ENCODE data around the gene KCTD7. TPM values are rescaled to one million over a fixed set of nuclear protein-coding genes. Genes with fewer than 3 reads are reported as not detected.
"Not testable (repeated sequence)": the region's sequence is repeated elsewhere in the genome, so short reads cannot be mapped to it uniquely, and the experiment has no call there.

The KCTD7 gene
- total and polyA plus RNA-seq, 5 experiments from 2014 or later, result 11.0 to 37.0 (median 14.5) TPM

DNA sequence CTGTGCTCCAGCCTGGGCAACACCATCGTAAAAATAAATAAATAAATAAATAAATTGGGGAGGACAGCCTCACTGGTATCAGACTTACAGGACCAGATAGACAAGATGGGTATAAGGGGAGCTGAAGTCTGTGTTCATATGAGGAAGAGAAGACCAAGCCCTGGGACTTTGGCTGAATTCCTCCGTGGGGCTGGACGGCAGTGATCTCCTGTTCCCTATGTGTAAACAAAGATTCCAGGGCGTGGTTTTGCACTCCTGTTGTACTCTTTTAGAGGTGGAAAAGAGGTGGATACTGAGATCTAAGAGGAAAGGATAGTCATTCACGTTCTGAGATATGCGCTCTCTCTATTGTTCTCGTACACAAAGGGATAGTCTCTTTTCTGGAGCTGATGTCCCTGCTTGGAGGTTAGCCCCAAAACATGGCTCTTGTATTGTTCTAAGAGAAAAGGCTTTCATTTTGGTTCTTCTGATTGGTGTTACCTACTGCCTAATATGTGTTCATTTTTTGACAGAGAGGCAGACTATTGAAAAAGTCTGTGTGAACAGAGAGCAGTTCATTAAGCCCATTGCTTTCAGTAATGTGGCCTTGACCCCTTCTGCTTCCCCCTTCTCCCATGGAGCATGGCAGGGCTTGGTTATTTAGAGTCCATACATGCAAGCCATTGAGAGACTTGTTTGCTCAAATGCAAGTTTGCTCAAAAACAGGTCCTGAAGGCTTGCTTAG is 12.3 kb downstream of the KCTD7 start:
- Mint-ChIP-seq H3K9me3 (no peaks in the 10 kb centered on the region), H3K4me1 (peaks cover 13 to 20% (median 15%) of the 10 kb centered on the region in 4 donors), H3K36me3 (peaks cover 0 to 88% (median 14%) of the 10 kb centered on the region in 3 donors), H3K27ac (peak overlapping the region in 3 of 10 donors; percentile 34 to 56 (median 56)), H3K27me3 (no peaks in the 10 kb centered on the region), H3K4me3 (no peak overlapping the region)
- POLR2A ChIA-PET, result interaction anchor here (1.2 kb wide), 1 partner anchor 12 kb away, joined by 3 read pairs; the partner anchor contains the start of gene KCTD7
- no peak for ATAC-seq
- no peak for DNase-seq

DNA sequence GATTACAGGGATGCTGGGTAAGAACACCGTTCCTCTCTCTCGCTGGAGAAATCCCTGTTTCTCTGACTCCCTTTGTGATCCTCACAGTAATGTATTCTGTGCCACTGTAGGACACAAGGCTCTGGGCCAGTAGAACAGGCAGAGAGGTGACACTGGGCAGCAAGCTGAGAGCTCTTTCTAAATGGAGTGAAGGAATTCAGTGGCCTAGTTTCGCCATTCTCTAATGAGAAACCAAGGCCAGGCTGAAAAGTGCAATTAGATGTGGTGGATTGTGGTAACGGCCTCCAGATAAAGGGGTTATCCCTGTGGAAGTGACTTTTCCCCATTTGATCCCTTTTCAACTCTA is 12.8 kb downstream of the KCTD7 start:
- ATAC-seq, result no peak
- Mint-ChIP-seq H3K4me3 (no peak overlapping the region), H3K27me3 (no peaks in the 10 kb centered on the region), H3K4me1 (peaks cover 13 to 20% (median 15%) of the 10 kb centered on the region in 4 donors), H3K9me3 (no peaks in the 10 kb centered on the region), H3K27ac (peak overlapping the region in 3 of 10 donors; percentile 34 to 53 (median 40)), H3K36me3 (peaks cover 0 to 90% (median 14%) of the 10 kb centered on the region in 3 donors)
- DNase-seq, result no peak
- POLR2A ChIA-PET, result no interaction called here

DNA sequence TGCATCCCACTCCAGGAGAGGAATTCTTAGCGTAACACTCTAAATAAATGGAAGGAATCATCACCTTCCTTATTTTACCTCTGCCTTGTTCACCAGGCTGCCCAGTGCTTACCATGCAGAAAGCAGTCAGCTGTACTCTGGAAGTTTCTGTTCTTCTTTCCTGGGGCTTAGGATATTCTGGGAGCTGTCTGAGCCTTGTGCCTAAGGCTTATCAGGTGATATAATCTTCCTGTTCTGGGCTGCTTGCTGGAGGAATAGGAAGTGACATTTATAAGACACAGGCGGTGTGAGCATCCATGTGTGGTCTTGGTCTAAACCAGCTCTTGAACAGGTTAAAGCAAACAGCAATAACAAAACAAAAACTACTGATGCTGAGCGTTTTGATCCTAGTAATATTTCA is 13.5 kb downstream of the KCTD7 start:
- Mint-ChIP-seq H3K27ac (peak overlapping the region in 5 of 10 donors; percentile 44 to 80 (median 65)), H3K36me3 (peaks cover 0 to 83% (median 15%) of the 10 kb centered on the region in 3 donors), H3K4me3 (no peak overlapping the region), H3K27me3 (no peaks in the 10 kb centered on the region), H3K4me1 (peaks cover 13 to 20% (median 16%) of the 10 kb centered on the region in 4 donors), H3K9me3 (no peaks in the 10 kb centered on the region)
- POLR2A ChIA-PET, result interaction anchor here (0.6 kb wide), 1 partner anchor 42 kb away, joined by 5 read pairs; no protein-coding TSS in a partner anchor
- DNase-seq (no peak), ATAC-seq (no peak)

DNA sequence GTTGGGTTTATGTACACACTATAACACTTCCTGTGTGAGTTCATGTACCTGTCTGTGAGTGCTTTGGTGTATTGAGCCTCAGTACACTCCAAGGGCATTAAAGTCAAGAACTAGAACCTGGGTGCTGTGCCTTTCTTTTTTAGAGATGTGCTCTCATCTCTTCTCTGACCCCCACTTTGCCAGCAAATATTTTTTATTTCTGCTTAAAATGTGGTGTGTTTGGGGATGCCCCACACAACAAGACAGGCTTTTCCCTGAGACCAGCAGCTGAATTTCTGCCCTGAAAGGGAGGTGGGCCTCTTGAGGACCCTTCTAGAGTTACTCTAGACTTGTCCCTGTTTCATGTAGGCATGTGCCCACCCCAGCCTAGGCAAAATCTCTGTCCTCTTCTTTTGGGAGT is 14.3 kb downstream of the KCTD7 start:
- Mint-ChIP-seq H3K4me3 (no peak overlapping the region), H3K4me1 (peaks cover 13 to 20% (median 16%) of the 10 kb centered on the region in 4 donors), H3K9me3 (no peaks in the 10 kb centered on the region), H3K27me3 (no peaks in the 10 kb centered on the region), H3K27ac (peak overlapping the region; percentile 11 to 80 (median 50)), H3K36me3 (peaks cover 0 to 80% (median 15%) of the 10 kb centered on the region in 3 donors)
- no peak for DNase-seq
- no peak for ATAC-seq
- POLR2A ChIA-PET, result no interaction called here

DNA sequence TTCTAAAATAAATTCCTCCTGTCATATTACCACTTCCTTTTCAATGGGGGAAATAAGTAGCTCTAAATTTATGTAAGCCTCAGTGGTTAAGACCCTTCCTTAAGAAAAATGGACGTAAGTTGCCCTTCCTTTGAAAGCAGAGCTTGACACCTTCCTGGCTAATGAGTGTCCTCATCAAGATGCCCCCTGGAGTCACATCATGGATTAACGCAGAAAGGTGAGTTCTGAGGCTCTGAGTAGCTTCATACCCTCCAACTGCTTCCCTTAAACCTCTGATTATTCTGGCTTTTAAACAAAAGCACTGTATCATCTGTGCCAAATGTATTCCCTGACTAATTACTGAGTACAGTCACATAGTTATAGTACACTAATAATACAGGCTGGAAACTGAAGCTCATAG is 14.7 kb downstream of the KCTD7 start:
- H3K9me3 Mint-ChIP-seq, result no peaks in the 10 kb centered on the region
- ATAC-seq (no peak), DNase-seq (no peak)
- H3K4me3 Mint-ChIP-seq, result no peak overlapping the region
- H3K36me3 Mint-ChIP-seq, result peaks cover 0 to 76% (median 15%) of the 10 kb centered on the region in 3 donors
- peak overlapping the region in 6 of 10 donors; percentile 8 to 69 (median 36) for H3K27ac Mint-ChIP-seq
- peaks cover 13 to 20% (median 16%) of the 10 kb centered on the region in 4 donors for H3K4me1 Mint-ChIP-seq
- POLR2A ChIA-PET, result interaction anchor here (0.5 to 1.0 kb wide), 2 partner anchors 11 to 12 kb away, joined by 3 to 4 read pairs; no protein-coding TSS in a partner anchor
- no peaks in the 10 kb centered on the region for H3K27me3 Mint-ChIP-seq

DNA sequence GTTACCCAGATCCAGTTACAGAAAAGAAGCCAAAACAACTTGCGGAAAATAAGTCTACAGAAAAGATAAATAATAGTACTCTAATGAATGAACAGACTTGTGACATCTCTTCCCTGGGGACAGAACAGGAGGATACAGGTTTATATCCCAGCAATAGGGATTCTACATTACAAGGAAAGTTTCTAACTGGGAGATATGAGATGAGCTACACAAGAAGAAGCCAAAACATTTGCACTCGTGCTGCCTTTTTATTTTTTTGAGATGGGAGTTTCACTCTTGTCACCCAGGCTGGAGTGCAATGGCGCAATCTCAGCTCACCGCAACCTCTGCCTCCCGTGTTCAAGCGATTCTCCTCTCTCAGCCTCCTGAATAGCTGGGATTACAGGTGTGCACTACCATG is 22.3 kb downstream of the KCTD7 start:
- H3K27me3 Mint-ChIP-seq, ATAC-seq, DNase-seq, H3K36me3 Mint-ChIP-seq, H3K9me3 Mint-ChIP-seq: not testable (repeated sequence)
- POLR2A ChIA-PET, result interaction anchor here (0.6 kb wide), 2 partner anchors 17 to 32 kb away, joined by 3 to 6 read pairs; no protein-coding TSS in a partner anchor
- H3K27ac Mint-ChIP-seq, result peak overlapping the region in 3 of 10 donors; percentile 40 to 66 (median 61)
- peak overlapping the region in 1 of 10 donors; percentile 10 for H3K4me3 Mint-ChIP-seq
- H3K4me1 Mint-ChIP-seq, result peaks cover 16 to 33% (median 28%) of the 10 kb centered on the region in 4 donors

DNA sequence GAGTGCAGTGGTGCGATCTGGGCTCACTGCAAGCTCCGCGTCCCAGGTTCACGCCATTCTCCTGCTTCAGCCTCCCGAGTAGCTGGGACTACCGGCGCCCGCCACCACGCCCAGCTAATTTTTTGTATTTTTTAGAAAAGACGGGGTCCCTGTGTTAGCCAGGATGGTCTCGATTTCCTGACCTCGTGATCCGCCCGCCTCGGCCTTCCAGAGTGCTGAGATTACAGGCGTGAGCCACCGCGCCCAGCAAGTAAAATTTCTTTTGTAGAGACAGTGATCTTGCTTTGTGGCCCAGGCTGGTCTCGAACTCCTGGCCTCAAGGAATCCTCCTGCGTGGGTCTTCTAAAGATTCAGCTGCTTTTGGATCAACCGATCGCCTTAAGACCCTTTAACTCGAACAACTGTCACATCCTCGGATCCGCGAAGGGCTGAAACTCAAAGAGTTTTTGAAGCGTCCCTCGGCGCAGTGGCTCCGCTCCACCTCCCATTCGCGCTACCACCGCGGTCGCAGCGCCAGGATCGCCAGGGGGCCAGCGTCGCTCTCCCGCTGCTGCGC is 25.1 kb downstream of the KCTD7 start:
- ATAC-seq, DNase-seq, H3K9me3 Mint-ChIP-seq, H3K36me3 Mint-ChIP-seq, H3K27me3 Mint-ChIP-seq: not testable (repeated sequence)
- peak overlapping the region; percentile 93 to 100 (median 99) for H3K27ac Mint-ChIP-seq
- peak overlapping the region; percentile 93 to 100 (median 98) for H3K4me3 Mint-ChIP-seq
- POLR2A ChIA-PET, result interaction anchor here (0.6 to 3.2 kb wide), 14 partner anchors 10 to 341 kb away, joined by 3 to 20 read pairs (median 8); partner anchors contain the start of genes KCTD7, RABGEF1, SBDS and TMEM248
- peaks cover 14 to 42% (median 36%) of the 10 kb centered on the region in 4 donors for H3K4me1 Mint-ChIP-seq

DNA sequence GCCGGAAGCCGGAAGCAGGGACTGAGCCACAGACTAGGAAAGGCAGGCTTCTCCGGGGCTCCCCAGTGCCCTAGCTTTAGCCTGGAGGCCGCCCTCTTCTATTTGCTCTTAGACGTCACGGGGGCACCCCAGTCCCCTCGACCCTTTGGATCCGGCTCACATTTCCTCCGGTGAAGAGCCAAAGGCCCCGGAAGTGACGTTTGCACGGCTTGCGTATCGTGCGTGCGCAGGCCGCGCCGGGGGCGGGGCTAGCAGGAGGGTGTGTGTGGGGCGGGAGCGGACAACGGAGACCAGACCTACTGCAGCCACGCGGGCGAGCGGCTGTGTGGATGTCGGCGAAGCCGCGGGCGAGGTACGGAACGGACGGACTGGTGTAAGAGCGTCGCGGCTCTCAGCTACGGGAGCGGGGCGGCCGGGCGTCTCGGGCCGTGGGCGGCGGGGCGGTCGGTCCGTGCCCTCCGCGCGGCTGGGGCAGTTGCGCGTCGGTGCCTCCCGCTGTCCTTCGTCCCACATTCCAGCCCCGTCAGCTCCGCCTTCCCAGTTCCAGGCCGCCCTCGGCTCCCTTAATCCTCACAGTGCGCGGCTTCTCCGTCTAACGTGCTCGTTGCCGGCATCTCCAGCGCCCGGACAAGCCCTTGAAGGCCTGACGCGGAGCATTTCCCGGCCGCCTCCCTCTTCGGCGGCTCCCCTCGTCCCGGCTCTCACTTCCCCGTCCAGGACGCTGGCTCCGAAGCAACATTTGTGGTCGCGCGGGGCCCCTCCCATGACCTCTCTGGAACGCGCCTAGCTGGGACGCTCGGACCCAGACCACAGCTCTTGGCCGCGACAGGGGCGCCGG is 25.8 kb downstream of the KCTD7 start:
- POLR2A ChIA-PET, result interaction anchor here (0.6 to 3.2 kb wide), 13 partner anchors 11 to 340 kb away, joined by 3 to 20 read pairs (median 8); partner anchors contain the start of genes KCTD7, RABGEF1, SBDS and TMEM248

DNA sequence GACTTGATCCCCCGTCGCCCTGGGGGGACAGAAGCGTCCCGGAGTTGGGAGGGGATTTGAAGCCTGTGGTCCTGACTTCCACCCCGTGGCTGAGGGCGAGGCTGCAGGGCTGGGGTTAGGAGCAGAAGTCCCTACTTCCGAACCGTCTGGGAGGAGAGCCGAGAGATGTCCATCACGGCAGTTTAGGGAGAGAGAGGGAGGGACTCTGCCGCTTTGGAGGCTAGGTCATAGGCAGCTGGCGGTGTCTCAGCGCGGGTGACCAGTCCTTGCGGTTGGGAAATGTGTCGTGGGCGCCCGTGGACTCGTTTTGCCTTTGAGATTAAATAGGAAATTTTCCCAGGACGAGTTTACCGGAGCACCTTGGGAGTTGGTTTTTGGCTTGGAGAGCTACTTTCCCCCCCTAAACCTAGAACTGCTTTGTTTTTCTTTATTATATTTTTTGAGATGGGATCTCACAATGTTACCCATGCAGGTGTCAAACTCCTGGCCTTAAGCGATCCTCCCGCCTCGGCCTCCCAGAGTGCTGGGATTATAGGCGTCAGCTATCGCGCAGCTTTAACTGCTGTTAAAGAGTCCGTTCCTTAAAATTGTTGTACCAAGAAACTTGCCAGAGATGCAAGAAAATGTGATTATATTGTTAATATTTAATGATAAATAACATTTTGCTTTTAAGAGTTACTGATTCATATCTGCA is 26.6 kb downstream of the KCTD7 start:
- ATAC-seq, H3K36me3 Mint-ChIP-seq, H3K9me3 Mint-ChIP-seq, H3K27me3 Mint-ChIP-seq: not testable (repeated sequence)
- Mint-ChIP-seq H3K27ac (peak overlapping the region in 9 of 10 donors; percentile 78 to 100 (median 99)), H3K4me3 (peak overlapping the region; percentile 91 to 100 (median 98)), H3K4me1 (peaks cover 9 to 42% (median 37%) of the 10 kb centered on the region in 4 donors)
- peak in 1 of 10 donors; percentile 9 for DNase-seq
- POLR2A ChIA-PET, result interaction anchor here (1.4 to 3.2 kb wide), 10 partner anchors 20 to 340 kb away, joined by 3 to 20 read pairs (median 10); partner anchors contain the start of genes KCTD7, RABGEF1 and SBDS

More for the DNA sequence above, 25.8 kb downstream of the KCTD7 start:
- Mint-ChIP-seq H3K9me3 (no peaks in the 10 kb centered on the region), H3K27me3 (no peaks in the 10 kb centered on the region), H3K36me3 (no peaks in the 10 kb centered on the region), H3K27ac (peak overlapping the region; percentile 93 to 100 (median 99)), H3K4me1 (peaks cover 13 to 42% (median 36%) of the 10 kb centered on the region in 4 donors), H3K4me3 (peak overlapping the region; percentile 93 to 100 (median 98))
- ATAC-seq, result peak; percentile 92 to 96
- peak; percentile 95 to 99 (median 98) for DNase-seq

DNA sequence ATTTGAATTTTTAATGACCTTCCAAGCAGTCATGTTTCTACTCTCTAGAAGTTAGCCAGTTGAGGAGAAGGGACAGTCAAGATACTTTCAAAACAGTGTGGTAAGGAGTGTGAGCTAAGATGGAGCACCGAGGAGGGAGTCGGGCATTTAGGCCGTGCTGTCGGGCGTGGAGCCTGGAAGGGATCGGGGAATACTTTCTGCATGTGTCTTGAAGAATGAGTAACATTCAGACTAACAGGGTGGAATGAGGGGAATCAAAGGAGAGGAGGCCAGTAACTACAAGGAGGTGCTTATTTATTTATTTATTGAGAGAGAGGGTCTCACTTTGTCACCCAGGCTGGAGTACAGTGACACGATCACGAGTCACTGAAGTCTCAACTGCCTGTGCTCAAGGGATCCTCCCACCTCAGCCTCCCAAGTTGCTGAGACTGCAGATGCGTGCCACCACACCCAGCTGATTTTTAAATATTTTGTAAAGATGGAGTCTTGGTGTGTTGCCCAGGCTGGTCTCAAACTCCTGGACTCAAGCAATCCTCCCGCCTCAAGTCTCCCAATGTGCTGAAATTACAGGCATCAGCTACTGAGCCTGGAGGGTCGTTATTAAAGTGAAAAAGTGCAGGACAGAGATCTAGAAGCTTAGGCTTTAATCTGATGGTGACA is 27.3 kb downstream of the KCTD7 start:
- H3K9me3 Mint-ChIP-seq, DNase-seq, ATAC-seq, H3K27me3 Mint-ChIP-seq, H3K36me3 Mint-ChIP-seq: not testable (repeated sequence)
- POLR2A ChIA-PET, result interaction anchor here (3.1 to 3.2 kb wide), 2 partner anchors 27 to 83 kb away, joined by 16 to 20 read pairs; partner anchors contain the start of genes KCTD7 and RABGEF1
- Mint-ChIP-seq H3K4me3 (peak overlapping the region in 9 of 10 donors; percentile 50 to 99 (median 95)), H3K27ac (peak overlapping the region in 9 of 10 donors; percentile 7 to 89 (median 60)), H3K4me1 (peaks cover 9 to 42% (median 37%) of the 10 kb centered on the region in 4 donors)

DNA sequence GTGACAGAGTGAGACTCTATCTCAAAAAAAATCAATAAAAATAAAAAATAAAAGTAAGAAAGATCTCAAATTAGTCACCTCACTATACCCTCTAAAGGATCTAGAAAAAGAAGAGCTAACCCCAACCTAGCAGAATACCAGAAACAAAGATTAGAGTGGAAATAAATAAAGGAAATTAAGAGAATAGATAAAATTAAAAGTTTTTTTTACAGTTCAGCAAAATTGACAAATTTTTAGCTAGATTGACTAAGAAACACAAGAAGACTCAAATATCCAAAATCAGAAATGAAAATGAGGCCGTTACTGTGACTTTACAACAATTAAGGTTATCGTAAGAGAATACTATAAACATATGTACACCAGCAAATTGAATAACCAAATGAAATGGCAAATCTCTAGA is 29.1 kb downstream of the KCTD7 start:
- DNase-seq (no peak), ATAC-seq (no peak)
- Mint-ChIP-seq H3K27me3 (no peaks in the 10 kb centered on the region), H3K27ac (no peak overlapping the region), H3K36me3 (no peaks in the 10 kb centered on the region), H3K4me3 (no peak overlapping the region), H3K9me3 (no peaks in the 10 kb centered on the region), H3K4me1 (peaks cover 9 to 33% (median 32%) of the 10 kb centered on the region in 4 donors)
- POLR2A ChIA-PET, result no interaction called here
